Tibial nerve (tissue), 4 donors: ENCODE measurements around the gene TENM3. TPM values are rescaled to one million over a fixed set of nuclear protein-coding genes. Genes with fewer than 3 reads are reported as not detected.

Experiments used
- DNase-seq, 2 donors: peaks; one replicate each; pipeline ENCODE4 v3.0.0-alpha.2; 2019; ENCODE audit warnings: low spot score in 2 of 2
- H3K27ac ChIP-seq, 4 donors: fragments of 200-600 bp; sonication (generic) in 3 of 4; one replicate each; pipeline ENCODE4 v1.5.1; 2017 to 2019; ENCODE audit warnings: mild to moderate bottlenecking in 1 of 4
- H3K27me3 ChIP-seq, 2 donors: fragments of 200-600 bp; sonication (generic) in 1 of 2; one replicate each; pipeline versions ENCODE4 v1.5.1 to v1.6.0; 2017 to 2019
- H3K36me3 ChIP-seq, 3 donors: fragments of 200-600 bp; sonication (generic); one replicate each; pipeline ENCODE4 v1.5.1; 2018 to 2019
- H3K4me1 ChIP-seq, 4 donors: fragments of 200-600 bp; sonication (generic) in 3 of 4; one replicate each; pipeline ENCODE4 v1.5.1; 2017 to 2019
- H3K4me3 ChIP-seq, 4 donors: fragments of 200-600 bp; sonication (generic) in 3 of 4; one replicate each; pipeline ENCODE4 v1.5.1; 2017 to 2019; ENCODE audit warnings: mild to moderate bottlenecking in 1 of 4, moderate library complexity in 1 of 4
- H3K9me3 ChIP-seq, 4 donors: fragments of 200-600 bp; sonication (generic) in 3 of 4; one replicate each; pipeline ENCODE4 v1.5.1; 2017 to 2019
- CTCF ChIP-seq, 5 experiments: fragments of 200-600 bp in 3 of 5; fragments of 450-650 bp in 2 of 5; sonication (generic) in 3 of 5; IDR thresholded peaks; one replicate each; pipeline ENCODE4 v1.5.1; 2016 to 2019; ENCODE audit warnings: antibody characterized with exemption in 5 of 5, mild to moderate bottlenecking in 3 of 5, moderate library complexity in 2 of 5
- EP300 ChIP-seq, 2 donors: sonication (generic); formaldehyde crosslinking; IDR thresholded peaks; one replicate each; pipeline ENCODE4 v1.6.1; 2017; ENCODE audit warnings: antibody characterized with exemption in 2 of 2, mild to moderate bottlenecking in 1 of 2
- POLR2A ChIP-seq, 2 donors: fragments of 450-650 bp; IDR thresholded peaks; one replicate each; pipeline ENCODE4 v1.6.1; 2017; ENCODE audit warnings: antibody characterized with exemption in 2 of 2, mild to moderate bottlenecking in 2 of 2, moderate library complexity in 2 of 2
- WGBS, 2 donors: methylation state at CpG; one replicate each; pipeline ENCODE4 v1.1.5; 2018; 5-methylcytosine and 5-hydroxymethylcytosine counted together
- total RNA-seq, 4 donors: library from RNA; depleted of rRNA; stranded (reverse); fragments of >200 nt; gene quantifications; one replicate each; pipeline ENCODE4 v1.1.0, GENCODE V29; 2016

TENM3 gene
- total RNA-seq, 4 donors from 2014 or later = 19.0 to 60.5 (median 29.4) TPM

GRCh38 chr4:182593402-182593801, 350.2 kb downstream of the TENM3 start:
- Histone ChIP-seq H3K27me3 (no peaks in the 10 kb centered on the region), H3K36me3 (no peaks in the 10 kb centered on the region), H3K4me3 (no peak overlapping the region), H3K9me3 (peaks cover 0 to 15% (median 0%) of the 10 kb centered on the region in 4 donors), H3K27ac (no peak overlapping the region), H3K4me1 (peaks cover 0 to 4% (median 0%) of the 10 kb centered on the region in 4 donors)
- 71 to 77% methylated on average over 7 of the region's 7 CpGs for WGBS, 2 donors
- TF ChIP-seq POLR2A (IDR thresholded peaks at IDR 0.05) (no peak), EP300 (IDR thresholded peaks at IDR 0.05) (no peak), CTCF (IDR thresholded peaks at IDR 0.05) (no peak)
- DNase-seq = no peak

DNA sequence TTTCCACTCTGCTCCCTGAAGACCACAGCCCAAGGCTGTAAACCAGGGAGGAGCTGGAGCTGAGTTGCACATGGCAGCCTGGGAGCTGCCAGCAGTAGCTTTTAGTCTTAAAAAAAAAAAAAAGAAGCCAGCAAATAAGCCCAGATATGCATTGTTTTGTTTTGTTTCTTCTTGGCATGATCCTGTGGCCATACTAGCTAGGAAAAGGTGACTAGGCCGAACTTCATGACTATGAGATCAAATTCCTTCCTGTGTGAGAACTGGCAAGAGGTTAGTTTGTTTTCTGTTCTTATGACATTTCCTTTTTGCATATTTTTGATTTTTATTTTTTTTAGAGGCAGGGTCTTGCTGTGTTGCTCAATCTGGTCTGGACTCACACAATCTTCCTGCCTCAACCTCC, 350.7 kb downstream of the TENM3 start:
- H3K4me1 ChIP-seq = peaks cover 0 to 4% (median 0%) of the 10 kb centered on the region in 4 donors
- no peak for TF ChIP-seq EP300 (IDR thresholded peaks at IDR 0.05)
- no peak overlapping the region for H3K27ac ChIP-seq
- no peak overlapping the region for H3K4me3 ChIP-seq
- H3K9me3 ChIP-seq = peaks cover 0 to 11% (median 0%) of the 10 kb centered on the region in 4 donors
- DNase-seq = no peak
- no peaks in the 10 kb centered on the region for H3K27me3 ChIP-seq
- H3K36me3 ChIP-seq = no peaks in the 10 kb centered on the region
- 71 to 72% methylated on average over 1 of the region's 1 CpG for WGBS, 2 donors

GRCh38 chr4:182600093-182600492, 356.9 kb downstream of the TENM3 start:
- Histone ChIP-seq H3K36me3 (no peaks in the 10 kb centered on the region), H3K4me3 (no peak overlapping the region), H3K9me3 (no peaks in the 10 kb centered on the region), H3K4me1 (peaks cover 0 to 3% (median 0%) of the 10 kb centered on the region in 4 donors), H3K27ac (no peak overlapping the region), H3K27me3 (no peaks in the 10 kb centered on the region)
- WGBS, 2 donors = 35 to 59% methylated on average over 2 of the region's 2 CpGs
- TF ChIP-seq EP300 (IDR thresholded peaks at IDR 0.05) = no peak
- TF ChIP-seq POLR2A (IDR thresholded peaks at IDR 0.05) = no peak
- no peak for TF ChIP-seq CTCF (IDR thresholded peaks at IDR 0.05)
- DNase-seq = no peak

DNA sequence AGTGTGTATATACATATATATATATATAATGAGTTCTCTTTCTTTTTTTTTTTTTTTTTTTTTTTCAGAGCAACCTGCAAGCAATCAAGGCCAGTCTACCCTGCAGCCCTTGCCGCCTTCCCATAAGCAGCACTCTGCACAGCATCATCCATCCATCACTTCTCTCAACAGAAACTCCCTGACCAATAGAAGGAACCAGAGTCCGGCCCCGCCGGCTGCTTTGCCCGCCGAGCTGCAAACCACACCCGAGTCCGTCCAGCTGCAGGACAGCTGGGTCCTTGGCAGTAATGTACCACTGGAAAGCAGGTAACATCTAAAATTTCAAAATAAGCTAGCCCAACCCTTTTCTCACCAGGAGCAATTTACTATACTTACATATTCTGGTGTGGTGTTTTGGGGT, 357.7 kb downstream of the TENM3 start:
- Histone ChIP-seq H3K4me3 (no peak overlapping the region), H3K4me1 (peaks cover 0 to 3% (median 0%) of the 10 kb centered on the region in 4 donors), H3K27me3 (no peaks in the 10 kb centered on the region), H3K36me3 (no peaks in the 10 kb centered on the region), H3K9me3 (no peaks in the 10 kb centered on the region), H3K27ac (no peak overlapping the region)
- no peak for DNase-seq
- no peak for TF ChIP-seq EP300 (IDR thresholded peaks at IDR 0.05)
- TF ChIP-seq CTCF (IDR thresholded peaks at IDR 0.05) = no peak
- no peak for TF ChIP-seq POLR2A (IDR thresholded peaks at IDR 0.05)
- WGBS, 2 donors = 59 to 73% methylated on average over 8 of the region's 8 CpGs

DNA sequence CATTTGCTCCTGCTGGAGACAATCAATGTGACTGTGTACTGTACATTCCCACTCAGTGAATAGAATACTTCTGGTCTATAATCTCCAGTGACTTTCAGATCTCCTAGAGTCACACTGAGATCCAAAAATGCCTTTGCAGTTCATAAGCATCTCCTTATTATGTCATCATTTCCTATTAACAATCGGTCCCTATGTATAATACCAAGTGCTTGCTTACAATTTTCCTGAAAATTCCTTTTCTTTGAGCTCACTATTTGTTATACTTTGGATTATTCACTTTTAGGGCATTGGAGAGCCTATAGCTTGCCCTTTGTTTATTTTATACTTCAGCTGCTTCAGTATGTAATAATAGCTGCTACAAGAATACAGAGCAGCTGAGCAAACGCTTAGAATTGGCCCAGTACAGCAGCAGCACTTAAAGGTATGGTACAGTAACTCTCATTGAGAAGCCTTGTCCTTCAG, 361.0 kb downstream of the TENM3 start:
- Histone ChIP-seq H3K36me3 (peaks cover 0 to 9% (median 0%) of the 10 kb centered on the region in 3 donors), H3K4me3 (no peak overlapping the region), H3K27me3 (no peaks in the 10 kb centered on the region), H3K4me1 (peaks cover 0 to 3% (median 0%) of the 10 kb centered on the region in 4 donors), H3K27ac (peak overlapping the region in 2 of 4 donors; percentile 46 to 52), H3K9me3 (no peaks in the 10 kb centered on the region)
- no peak for TF ChIP-seq CTCF (IDR thresholded peaks at IDR 0.05)
- no peak for TF ChIP-seq POLR2A (IDR thresholded peaks at IDR 0.05)
- TF ChIP-seq EP300 (IDR thresholded peaks at IDR 0.05) = no peak
- WGBS, 2 donors = 11 to 21% methylated on average over 2 of the region's 2 CpGs
- no peak for DNase-seq

DNA sequence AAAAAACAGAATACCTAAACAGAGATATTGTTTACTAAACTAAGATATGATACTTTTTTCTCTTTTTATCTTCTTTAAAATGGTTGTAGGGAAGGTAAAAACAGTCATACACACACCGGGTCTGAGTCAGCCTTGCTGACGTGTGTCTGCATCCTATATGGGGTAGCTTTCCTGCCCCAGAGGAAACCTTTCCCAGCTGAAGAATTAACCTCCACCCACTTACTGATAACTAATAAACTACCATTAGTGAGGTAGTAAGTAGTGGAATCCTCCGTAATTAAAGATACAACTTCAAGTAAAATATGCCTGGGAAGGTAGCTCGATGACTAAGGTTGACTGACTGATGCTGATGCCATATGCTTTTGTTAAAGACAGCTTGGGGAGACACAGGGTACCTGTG, 361.8 kb downstream of the TENM3 start:
- H3K4me3 ChIP-seq = no peak overlapping the region

More for the DNA sequence above, 361.8 kb downstream of the TENM3 start:
- DNase-seq = no peak
- 78 to 79% methylated on average over 4 of the region's 4 CpGs for WGBS, 2 donors
- Histone ChIP-seq H3K27me3 (no peaks in the 10 kb centered on the region), H3K36me3 (peaks cover 0 to 10% (median 0%) of the 10 kb centered on the region in 3 donors), H3K4me1 (peaks cover 0 to 3% (median 0%) of the 10 kb centered on the region in 4 donors), H3K27ac (no peak overlapping the region), H3K9me3 (no peaks in the 10 kb centered on the region)
- TF ChIP-seq CTCF (IDR thresholded peaks at IDR 0.05) (no peak), EP300 (IDR thresholded peaks at IDR 0.05) (no peak), POLR2A (IDR thresholded peaks at IDR 0.05) (no peak)
